22Rv1 (cell line): ENCODE data around the gene KLHL18.

Experiments used
- ZFX ChIP-seq: fragments of 450-650 bp; IDR thresholded peaks from 2 replicates; pipeline ENCODE4 v1.6.1; 2017; ENCODE audit warnings: antibody characterized with exemption, borderline replicate concordance
- TF ChIP-seq, protein P1 (sequence below): fragments of 450-650 bp; IDR thresholded peaks from 2 replicates; pipeline ENCODE4 v1.5.1; 2017; ENCODE audit warnings: mild to moderate bottlenecking

DNA sequence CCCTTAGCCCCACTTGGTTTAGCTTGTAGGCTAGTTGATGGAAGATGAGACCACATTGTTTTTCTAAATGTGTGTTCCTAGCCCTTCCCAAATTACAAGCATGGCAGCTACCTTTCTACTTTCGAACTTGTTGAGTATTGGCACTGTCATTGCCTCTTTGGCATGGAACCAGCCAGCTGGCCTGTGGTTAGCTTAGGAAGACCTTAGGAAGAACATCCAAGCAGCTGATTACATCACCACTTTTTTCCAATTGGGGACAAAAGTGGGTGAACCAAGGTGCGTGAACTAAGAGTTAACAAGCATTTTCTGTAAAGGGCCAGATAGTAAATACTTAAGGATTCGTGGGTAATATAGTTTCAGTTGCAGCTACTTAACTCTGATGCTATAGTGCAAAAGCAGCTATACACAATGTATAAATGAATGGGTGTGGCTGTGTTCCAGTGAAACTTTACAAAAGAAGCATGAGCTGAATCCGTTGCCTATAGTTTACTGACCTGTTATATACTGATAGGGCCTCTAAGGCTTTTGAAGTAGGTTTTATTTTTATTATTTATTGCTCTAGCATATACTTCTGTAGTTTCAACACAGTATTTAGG lies 8.5 kb downstream of the KLHL18 start:
- TF ChIP-seq, protein P1, sequence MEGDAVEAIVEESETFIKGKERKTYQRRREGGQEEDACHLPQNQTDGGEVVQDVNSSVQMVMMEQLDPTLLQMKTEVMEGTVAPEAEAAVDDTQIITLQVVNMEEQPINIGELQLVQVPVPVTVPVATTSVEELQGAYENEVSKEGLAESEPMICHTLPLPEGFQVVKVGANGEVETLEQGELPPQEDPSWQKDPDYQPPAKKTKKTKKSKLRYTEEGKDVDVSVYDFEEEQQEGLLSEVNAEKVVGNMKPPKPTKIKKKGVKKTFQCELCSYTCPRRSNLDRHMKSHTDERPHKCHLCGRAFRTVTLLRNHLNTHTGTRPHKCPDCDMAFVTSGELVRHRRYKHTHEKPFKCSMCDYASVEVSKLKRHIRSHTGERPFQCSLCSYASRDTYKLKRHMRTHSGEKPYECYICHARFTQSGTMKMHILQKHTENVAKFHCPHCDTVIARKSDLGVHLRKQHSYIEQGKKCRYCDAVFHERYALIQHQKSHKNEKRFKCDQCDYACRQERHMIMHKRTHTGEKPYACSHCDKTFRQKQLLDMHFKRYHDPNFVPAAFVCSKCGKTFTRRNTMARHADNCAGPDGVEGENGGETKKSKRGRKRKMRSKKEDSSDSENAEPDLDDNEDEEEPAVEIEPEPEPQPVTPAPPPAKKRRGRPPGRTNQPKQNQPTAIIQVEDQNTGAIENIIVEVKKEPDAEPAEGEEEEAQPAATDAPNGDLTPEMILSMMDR: no peak
- TF ChIP-seq ZFX: no peak
